GM23338 (cell line): Measurements from ENCODE around the gene UST. TPM values are rescaled to one million over a fixed set of nuclear protein-coding genes. Genes with fewer than 3 reads are reported as not detected.

ENCODE experiments used
- ATAC-seq: fragments of 200-7000 bp; cut with Tn5 transposase; 3 replicates; pipeline ENCODE4 v1.9.1; 2020
- DNase-seq: peaks from one replicate; pipeline ENCODE4 v3.0.0-alpha.2; 2015; ENCODE audit warnings: low spot score
- H2AFZ ChIP-seq: fragments of 200-600 bp; sonication (generic); 2 replicates; pipeline ENCODE4 v1.8.0; 2016; ENCODE audit warnings: antibody characterized with exemption, mild to moderate bottlenecking, moderate library complexity
- H3F3A ChIP-seq: fragments of 200-600 bp; sonication (generic); replicated peaks from 2 replicates; pipeline ENCODE4 v1.8.0; 2017; ENCODE audit warnings: antibody characterized with exemption, mixed run types, low read depth
- H3K27ac ChIP-seq: fragments of 200-600 bp; sonication (generic); 2 replicates; pipeline ENCODE4 v1.6.1; 2016; ENCODE audit warnings: low read depth
- H3K27me3 ChIP-seq: fragments of 200-600 bp; sonication (generic); 2 replicates; pipeline ENCODE4 v1.8.0; 2016; ENCODE audit warnings: mild to moderate bottlenecking, mixed run types, moderate library complexity; ENCODE audit not compliant: insufficient read depth
- H3K36me3 ChIP-seq: fragments of 200-600 bp; sonication (generic); 2 replicates; pipeline ENCODE4 v1.8.0; 2016; ENCODE audit warnings: mild to moderate bottlenecking; ENCODE audit not compliant: insufficient read depth
- H3K4me1 ChIP-seq: fragments of 200-600 bp; sonication (generic); 2 replicates; pipeline ENCODE4 v1.8.0; 2016; ENCODE audit warnings: mild to moderate bottlenecking, moderate library complexity; ENCODE audit not compliant: insufficient read depth
- H3K4me2 ChIP-seq: fragments of 200-600 bp; sonication (generic); 2 replicates; pipeline ENCODE4 v1.7.1; 2017; ENCODE audit warnings: mixed run types
- H3K4me3 ChIP-seq: fragments of 200-600 bp; sonication (generic); 2 replicates; pipeline ENCODE4 v1.6.1; 2016; ENCODE audit warnings: mixed run types
- H3K79me2 ChIP-seq: fragments of 200-600 bp; sonication (generic); replicated peaks from 2 replicates; pipeline ENCODE4 v1.8.0; 2017; ENCODE audit warnings: mild to moderate bottlenecking; ENCODE audit not compliant: insufficient read depth
- H3K9me2 ChIP-seq: fragments of 200-600 bp; sonication (generic); 2 replicates; pipeline ENCODE4 v1.8.0; 2017; ENCODE audit not compliant: insufficient read depth
- H4K20me1 ChIP-seq: fragments of 200-600 bp; sonication (generic); replicated peaks from 2 replicates; pipeline ENCODE4 v1.8.0; 2017; ENCODE audit warnings: mild to moderate bottlenecking; ENCODE audit not compliant: insufficient read depth
- H3K27ac Mint-ChIP-seq: 2 replicates; pipeline ENCODE4 v1.8.0; 2020; ENCODE audit warnings: inconsistent platforms, mild to moderate bottlenecking, moderate library complexity, mixed read lengths
- H3K27me3 Mint-ChIP-seq: 3 replicates; pipeline ENCODE4 v1.8.0; 2022; ENCODE audit warnings: low read depth, mild to moderate bottlenecking, moderate library complexity, mixed read lengths, inconsistent platforms; ENCODE audit not compliant: insufficient read depth, poor library complexity
- H3K36me3 Mint-ChIP-seq: 3 replicates; pipeline ENCODE4 v1.8.0; 2021; ENCODE audit warnings: low read depth, mild to moderate bottlenecking, inconsistent platforms, moderate library complexity, mixed read lengths
- H3K4me1 Mint-ChIP-seq: 3 replicates; pipeline ENCODE4 v1.8.0; 2020; ENCODE audit warnings: mild to moderate bottlenecking, inconsistent platforms, mixed read lengths
- H3K4me3 Mint-ChIP-seq: 3 replicates; pipeline ENCODE4 v1.8.0; 2021; ENCODE audit warnings: moderate library complexity, mild to moderate bottlenecking, inconsistent platforms, mixed read lengths
- H3K9me3 Mint-ChIP-seq: 3 replicates; pipeline ENCODE4 v1.8.0; 2020; ENCODE audit warnings: moderate library complexity, mild to moderate bottlenecking, inconsistent platforms, mixed read lengths
- CREB1 ChIP-seq: fragments of 250-450 bp; sonication (Bioruptor Pico); IDR thresholded peaks from 2 replicates; pipeline ENCODE4 v1.5.0; 2020; ENCODE audit warnings: low read depth, mild to moderate bottlenecking, moderate library complexity
- CTCF ChIP-seq, 2 experiments: fragments of 200-600 bp in 1 of 2; sonication (generic) in 1 of 2; conservative IDR thresholded peaks; 2 replicates each; pipeline versions ENCODE4 v1.5.1 to v1.6.1; 2016 to 2017; ENCODE audit warnings: antibody characterized with exemption in 2 of 2, low read depth in 2 of 2, mild to moderate bottlenecking in 2 of 2, moderate library complexity in 1 of 2
- EZH2 ChIP-seq: fragments of 200-600 bp; sonication (generic); IDR thresholded peaks from one replicate; pipeline ENCODE4 v1.8.0; 2017; ENCODE audit warnings: antibody characterized with exemption, mild to moderate bottlenecking, low read depth; ENCODE audit not compliant: unreplicated experiment
- EZH2phosphoT487 ChIP-seq: fragments of 200-600 bp; sonication (generic); IDR thresholded peaks from one replicate; pipeline ENCODE4 v1.8.1; 2018; ENCODE audit warnings: antibody characterized with exemption; ENCODE audit not compliant: unreplicated experiment
- JUNB ChIP-seq: IDR thresholded peaks from one replicate; pipeline ENCODE4 v1.6.1; 2016; ENCODE audit warnings: antibody characterized with exemption; ENCODE audit not compliant: unreplicated experiment
- NANOG ChIP-seq: IDR thresholded peaks from 2 replicates; pipeline ENCODE4 v1.6.1; 2016; ENCODE audit warnings: antibody characterized with exemption, borderline replicate concordance
- POLR2AphosphoS5 ChIP-seq: IDR thresholded peaks from 2 replicates; pipeline ENCODE4 v1.6.1; 2016; ENCODE audit warnings: antibody characterized with exemption, low read depth
- REST ChIP-seq: IDR thresholded peaks from one replicate; pipeline ENCODE4 v1.6.1; 2018; ENCODE audit warnings: antibody characterized with exemption; ENCODE audit not compliant: unreplicated experiment
- ZNF114 ChIP-seq: fragments of 250-450 bp; sonication (Bioruptor Pico); IDR thresholded peaks from 2 replicates; pipeline ENCODE4 v1.5.0; 2020; ENCODE audit warnings: mild to moderate bottlenecking, moderate library complexity
- ZNF462 ChIP-seq: fragments of 250-450 bp; sonication (Bioruptor Pico); IDR thresholded peaks from 2 replicates; pipeline ENCODE4 v1.5.0; 2020; ENCODE audit warnings: mild to moderate bottlenecking, moderate library complexity
- polyA plus RNA-seq: library from polyadenylated mRNA; unstranded; fragments of >200 nt; fragmentation: Nextera tagmentation; extraction: Ambion mirVana; gene quantifications from 2 replicates; pipeline ENCODE4 v1.2.1, GENCODE V29; 2016
- total RNA-seq: library from RNA; depleted of rRNA; stranded (reverse); fragments of >200 nt; shearing (Covaris generic); gene quantifications from 2 replicates; pipeline ENCODE4 v1.2.3, GENCODE V29; 2014

Gene UST
- total and polyA plus RNA-seq, 2 experiments from 2014 or later, result 12.6 to 33.0 TPM

GRCh38 chr6:148890096-148890495 is 143.3 kb downstream of the UST start:
- DNase-seq, result no peak
- ATAC-seq, result no peak
- peaks cover 4% of the 10 kb centered on the region for H3K27me3 Mint-ChIP-seq
- Histone ChIP-seq H3K4me2 (no peak overlapping the region), H3F3A (no peaks in the 10 kb centered on the region), H3K4me1 (peaks cover 16% of the 10 kb centered on the region), H3K27ac (no peak overlapping the region), H3K4me3 (no peak overlapping the region), H3K27me3 (no peaks in the 10 kb centered on the region), H2AFZ (no peak overlapping the region), H4K20me1 (no peaks in the 10 kb centered on the region; the same call in 1 of the 2 replicates), H3K79me2 (peaks cover 8% of the 10 kb centered on the region; the same call in 1 of the 2 replicates), H3K9me2 (no peaks in the 10 kb centered on the region), H3K36me3 (no peaks in the 10 kb centered on the region; the same call in 1 of the 2 replicates)
- H3K4me1 Mint-ChIP-seq, result peaks cover 21% of the 10 kb centered on the region; the same call in 2 of the 3 replicates
- H3K36me3 Mint-ChIP-seq, result peaks cover 43% of the 10 kb centered on the region
- no peak overlapping the region for H3K4me3 Mint-ChIP-seq
- no peaks in the 10 kb centered on the region for H3K9me3 Mint-ChIP-seq
- no peak for TF ChIP-seq POLR2AphosphoS5
- no peak for TF ChIP-seq ZNF462 (CRISPR knock-in tag)
- no peak for TF ChIP-seq EZH2
- no peak for TF ChIP-seq EZH2phosphoT487
- TF ChIP-seq JUNB, result no peak
- TF ChIP-seq CREB1 (CRISPR knock-in tag), result no peak
- TF ChIP-seq REST, result no peak
- TF ChIP-seq NANOG, result no peak
- no peak for TF ChIP-seq ZNF114 (CRISPR knock-in tag)
- TF ChIP-seq CTCF (conservative IDR thresholded peaks at IDR 0.05; ENCODE audit: low read depth in 2 of 2), result no peak
- no peak overlapping the region for H3K27ac Mint-ChIP-seq
